Measurements from ENCODE around the gene APOF. TPM values are rescaled to one million over a fixed set of nuclear protein-coding genes. Genes with fewer than 3 reads are reported as not detected.

The APOF gene
- total and polyA plus RNA-seq, 9 of the 15 experiments (the other 6 are each of a cell fraction or from before 2014, with no cell fraction given), result 0.09 to 0.15 (median 0.12) TPM; not detected in 5

GRCh38 chr12:56337753-56338251 is 24.9 kb downstream of the APOF start (continued):
- peak; percentile 49; the same call in 1 of the 2 replicates for TF ChIP-seq PATZ1 (CRISPR knock-in tag; IDR thresholded peaks at IDR 0.05; ENCODE audit: borderline replicate concordance)
- TF ChIP-seq POLR2AphosphoS2 (IDR thresholded peaks at IDR 0.05; ENCODE audit: low read length), result no peak
- no peak for TF ChIP-seq RB1 (IDR thresholded peaks at IDR 0.05; ENCODE audit: low read depth)
- no peak for TF ChIP-seq E2F5 (CRISPR knock-in tag; IDR thresholded peaks at IDR 0.05)
- peak; percentile 26; the same call in 1 of the 2 replicates for TF ChIP-seq ZBTB7A (IDR thresholded peaks at IDR 0.05; ENCODE audit: borderline replicate concordance, control insufficient read depth, low read depth, low read length)
- TF ChIP-seq ZFX (CRISPR knock-in tag; IDR thresholded peaks at IDR 0.05), result no peak
- no peak for TF ChIP-seq ZNF174 (CRISPR knock-in tag; IDR thresholded peaks at IDR 0.05)
- TF ChIP-seq NCOA4 (IDR thresholded peaks at IDR 0.05; ENCODE audit: partially characterized antibody), result no peak
- TF ChIP-seq FOXM1 (IDR thresholded peaks at IDR 0.05; ENCODE audit: low read depth), result no peak
- TF ChIP-seq FOXM1 (CRISPR knock-in tag; IDR thresholded peaks at IDR 0.05; ENCODE audit: low read depth), result no peak
- no peak for TF ChIP-seq LARP7 (IDR thresholded peaks at IDR 0.05)
- no peak for TF ChIP-seq BCOR (IDR thresholded peaks at IDR 0.05)
- no peak for TF ChIP-seq ZNF609 (CRISPR knock-in tag; IDR thresholded peaks at IDR 0.05; ENCODE audit: borderline replicate concordance)
- no peak for TF ChIP-seq ZNF316 (IDR thresholded peaks at IDR 0.05)
- 0 out of 4 replicates have a peak, but pooled peaks of 1 of the 2 experiments have one; percentile 8 for TF ChIP-seq RAD21 (CRISPR knock-in tag; conservative IDR thresholded peaks at IDR 0.05 in 1 of 2, IDR thresholded peaks at IDR 0.05 in 1 of 2)
- TF ChIP-seq E2F8 (IDR thresholded peaks at IDR 0.05; ENCODE audit: low read depth, partially characterized antibody), result no peak
- TF ChIP-seq CC2D1A (IDR thresholded peaks at IDR 0.05), result no peak
- TF ChIP-seq HNRNPK (IDR thresholded peaks at IDR 0.05; ENCODE audit: low read depth, low read length, poor library complexity, severe bottlenecking), result no peak
- peak; percentile 81 for TF ChIP-seq BACH1 (tag; IDR thresholded peaks at IDR 0.05)

Measured in K562 (cell line).